Left ventricle myocardium inferior (tissue), 1 donor: ENCODE data around the gene NSD2. TPM values are rescaled to one million over a fixed set of nuclear protein-coding genes. Genes with fewer than 3 reads are reported as not detected.

Experiments
- DNase-seq: peaks from one replicate; pipeline ENCODE4 v3.0.0-alpha.2; 2020
- H3K27ac ChIP-seq: fragments of 200-600 bp; replicated peaks from 2 replicates; pipeline ENCODE4 v1.8.0; 2021
- H3K27me3 ChIP-seq: fragments of 200-600 bp; 2 replicates; pipeline ENCODE4 v1.8.0; 2021; ENCODE audit warnings: low read depth
- H3K36me3 ChIP-seq: fragments of 200-600 bp; 2 replicates; pipeline ENCODE4 v1.8.0; 2021
- H3K4me1 ChIP-seq: fragments of 200-600 bp; 2 replicates; pipeline ENCODE4 v1.8.0; 2021
- H3K4me3 ChIP-seq: fragments of 200-600 bp; 2 replicates; pipeline ENCODE4 v1.8.0; 2021; ENCODE audit warnings: mild to moderate bottlenecking, moderate library complexity
- H3K9me3 ChIP-seq: fragments of 200-600 bp; replicated peaks from 2 replicates; pipeline ENCODE4 v1.8.0; 2021
- intact Hi-C: fragments of 100-400 bp; cut with micrococcal nuclease; formaldehyde crosslinking; loops from one replicate; pipeline ENCODE4 v1.11.0; 2022
- total RNA-seq: library from RNA; stranded (reverse); fragmentation: NEBNext Ultra II Directional; extraction: Animal tissue kit (Norgen Biotek cat#: 25700); gene quantifications from one replicate; pipeline ENCODE4 v1.2.1, GENCODE V29; 2021
- TF ChIP-seq, protein P1 (sequence below): fragments of 200-600 bp; IDR thresholded peaks from 2 replicates; pipeline ENCODE4 v1.8.0; 2021; ENCODE audit warnings: antibody characterized with exemption, mild to moderate bottlenecking, borderline replicate concordance
- donor health status: DM: no; HTN: yes; CAD: no; lungs with severe emphysema.

The NSD2 gene
- total RNA-seq, 1 donor from 2014 or later = 42.5 TPM

DNA sequence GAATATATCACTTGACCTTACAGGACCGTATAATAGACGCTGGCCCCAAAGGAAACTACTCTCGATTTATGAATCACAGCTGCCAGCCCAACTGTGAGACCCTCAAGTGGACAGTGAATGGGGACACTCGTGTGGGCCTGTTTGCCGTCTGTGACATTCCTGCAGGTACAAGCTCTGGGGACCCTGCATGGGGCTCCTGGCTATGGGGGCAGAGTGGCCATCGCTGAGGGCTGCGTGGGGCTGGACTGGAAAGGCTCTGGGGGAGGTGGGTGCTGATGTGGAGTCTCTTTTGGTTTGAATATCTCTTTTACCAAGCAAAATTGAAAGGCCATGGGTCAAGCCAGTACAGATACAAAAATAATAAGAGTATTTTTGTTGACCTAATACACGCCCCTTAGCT, 103.6 kb downstream of the NSD2 start:
- DNase-seq = no peak
- Histone ChIP-seq H3K36me3 (peaks cover 67% of the 10 kb centered on the region), H3K27me3 (no peaks in the 10 kb centered on the region), H3K27ac (no peak overlapping the region), H3K4me3 (no peak overlapping the region), H3K4me1 (no peaks in the 10 kb centered on the region), H3K9me3 (no peaks in the 10 kb centered on the region)
- TF ChIP-seq, protein P1, sequence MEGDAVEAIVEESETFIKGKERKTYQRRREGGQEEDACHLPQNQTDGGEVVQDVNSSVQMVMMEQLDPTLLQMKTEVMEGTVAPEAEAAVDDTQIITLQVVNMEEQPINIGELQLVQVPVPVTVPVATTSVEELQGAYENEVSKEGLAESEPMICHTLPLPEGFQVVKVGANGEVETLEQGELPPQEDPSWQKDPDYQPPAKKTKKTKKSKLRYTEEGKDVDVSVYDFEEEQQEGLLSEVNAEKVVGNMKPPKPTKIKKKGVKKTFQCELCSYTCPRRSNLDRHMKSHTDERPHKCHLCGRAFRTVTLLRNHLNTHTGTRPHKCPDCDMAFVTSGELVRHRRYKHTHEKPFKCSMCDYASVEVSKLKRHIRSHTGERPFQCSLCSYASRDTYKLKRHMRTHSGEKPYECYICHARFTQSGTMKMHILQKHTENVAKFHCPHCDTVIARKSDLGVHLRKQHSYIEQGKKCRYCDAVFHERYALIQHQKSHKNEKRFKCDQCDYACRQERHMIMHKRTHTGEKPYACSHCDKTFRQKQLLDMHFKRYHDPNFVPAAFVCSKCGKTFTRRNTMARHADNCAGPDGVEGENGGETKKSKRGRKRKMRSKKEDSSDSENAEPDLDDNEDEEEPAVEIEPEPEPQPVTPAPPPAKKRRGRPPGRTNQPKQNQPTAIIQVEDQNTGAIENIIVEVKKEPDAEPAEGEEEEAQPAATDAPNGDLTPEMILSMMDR = no peak
- intact Hi-C loops = no loop called here

DNA sequence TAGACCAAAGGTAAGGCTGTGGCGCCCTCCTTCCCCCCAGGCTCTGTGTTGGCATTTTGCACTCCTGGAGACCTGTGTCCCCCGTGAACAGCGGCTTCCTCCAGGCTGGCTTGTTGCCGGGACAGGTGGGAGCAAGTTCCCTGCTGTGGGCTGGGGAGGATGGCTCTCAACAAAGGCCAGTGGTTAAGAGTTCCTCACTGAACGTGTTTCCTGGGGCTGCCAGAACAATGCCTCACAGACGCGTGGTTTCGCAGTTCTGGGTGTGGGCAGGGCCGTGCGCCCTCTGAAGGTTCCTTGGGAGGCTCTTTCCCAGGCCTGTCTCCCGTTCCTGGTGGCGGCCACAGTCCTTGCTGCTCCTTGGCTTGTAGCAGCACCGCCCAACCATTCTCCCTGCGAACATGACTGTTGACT, 104.2 kb downstream of the NSD2 start:
- intact Hi-C loops = no loop called here
- H3K4me1 ChIP-seq = no peaks in the 10 kb centered on the region
- H3K36me3 ChIP-seq = peaks cover 72% of the 10 kb centered on the region

DNA sequence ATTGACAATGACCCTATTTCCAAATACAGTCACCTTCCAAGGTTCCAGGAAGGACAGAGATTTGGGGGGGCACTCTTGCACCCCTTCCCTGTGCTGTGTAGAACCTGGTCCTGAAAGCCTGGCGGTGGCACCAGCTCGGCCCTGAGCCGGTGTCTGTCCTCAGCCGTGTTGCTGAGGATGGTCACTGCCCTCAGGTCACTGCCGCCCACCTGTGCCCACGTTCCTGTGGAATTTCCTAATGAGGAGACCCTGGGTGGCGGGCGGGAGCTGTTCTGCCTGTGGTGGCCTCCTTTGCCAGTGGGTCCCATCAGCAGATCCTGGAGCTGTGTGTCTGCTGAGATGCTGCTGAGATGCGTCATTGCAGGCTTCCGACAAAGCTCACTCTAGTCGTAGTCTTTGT, 104.7 kb downstream of the NSD2 start:
- intact Hi-C loops = no loop called here
- peaks cover 73% of the 10 kb centered on the region for H3K36me3 ChIP-seq
- no peak for DNase-seq
- no peaks in the 10 kb centered on the region for H3K9me3 ChIP-seq
- H3K4me3 ChIP-seq = no peak overlapping the region
- H3K4me1 ChIP-seq = no peaks in the 10 kb centered on the region
- no peaks in the 10 kb centered on the region for H3K27me3 ChIP-seq
- TF ChIP-seq, protein P1 = no peak
- no peak overlapping the region for H3K27ac ChIP-seq

More for the DNA sequence above, 104.2 kb downstream of the NSD2 start:
- DNase-seq = no peak
- H3K27me3 ChIP-seq = no peaks in the 10 kb centered on the region
- H3K9me3 ChIP-seq = no peaks in the 10 kb centered on the region
- TF ChIP-seq, protein P1 = no peak
- no peak overlapping the region for H3K27ac ChIP-seq
- H3K4me3 ChIP-seq = no peak overlapping the region

DNA sequence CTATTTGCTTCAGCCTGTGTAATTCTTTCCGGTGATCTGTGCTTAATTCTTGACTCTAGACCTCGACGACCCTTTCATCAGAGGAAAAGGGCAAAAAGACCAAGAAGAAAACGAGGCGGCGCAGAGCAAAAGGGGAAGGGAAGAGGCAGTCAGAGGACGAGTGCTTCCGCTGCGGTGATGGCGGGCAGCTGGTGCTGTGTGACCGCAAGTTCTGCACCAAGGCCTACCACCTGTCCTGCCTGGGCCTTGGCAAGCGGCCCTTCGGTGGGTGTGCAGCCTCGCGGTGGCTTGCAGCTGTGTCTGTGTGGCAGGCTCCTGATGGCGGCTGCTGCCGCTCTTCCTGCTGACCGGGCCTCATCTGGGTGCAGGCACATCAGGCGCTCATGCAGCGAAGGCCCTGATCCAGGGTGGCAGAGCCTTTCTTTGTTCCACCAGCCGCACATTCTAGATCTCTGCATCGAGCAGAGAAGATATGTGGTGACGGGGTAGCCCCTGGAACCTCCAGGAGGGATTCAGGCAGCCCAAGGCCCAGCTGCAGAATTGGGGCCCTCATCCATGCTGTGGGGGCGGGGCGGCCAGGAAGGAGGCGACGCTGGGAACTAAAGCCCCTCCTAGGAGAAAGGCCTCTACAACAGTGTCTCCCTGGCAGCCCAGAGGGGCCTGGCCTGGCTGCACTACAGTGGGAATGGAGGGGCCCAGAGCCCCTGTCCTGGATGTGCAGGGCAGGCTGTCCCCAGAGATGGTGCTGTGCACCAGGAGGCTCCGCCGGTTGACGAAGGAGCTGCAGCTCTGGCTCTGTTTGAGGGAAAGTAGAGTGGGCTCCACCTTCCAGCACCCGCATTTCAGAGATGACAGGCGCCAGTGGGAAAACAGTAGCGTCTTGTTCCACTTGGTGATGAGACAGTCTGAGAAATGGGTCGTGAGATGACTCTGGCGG, 105.5 kb downstream of the NSD2 start:
- no peaks in the 10 kb centered on the region for H3K27me3 ChIP-seq
- H3K4me1 ChIP-seq = no peaks in the 10 kb centered on the region
- no peak overlapping the region for H3K27ac ChIP-seq
- intact Hi-C loops = no loop called here
- no peaks in the 10 kb centered on the region for H3K9me3 ChIP-seq
- peaks cover 79% of the 10 kb centered on the region for H3K36me3 ChIP-seq
- TF ChIP-seq, protein P1 = no peak
- no peak for DNase-seq
- H3K4me3 ChIP-seq = no peak overlapping the region

DNA sequence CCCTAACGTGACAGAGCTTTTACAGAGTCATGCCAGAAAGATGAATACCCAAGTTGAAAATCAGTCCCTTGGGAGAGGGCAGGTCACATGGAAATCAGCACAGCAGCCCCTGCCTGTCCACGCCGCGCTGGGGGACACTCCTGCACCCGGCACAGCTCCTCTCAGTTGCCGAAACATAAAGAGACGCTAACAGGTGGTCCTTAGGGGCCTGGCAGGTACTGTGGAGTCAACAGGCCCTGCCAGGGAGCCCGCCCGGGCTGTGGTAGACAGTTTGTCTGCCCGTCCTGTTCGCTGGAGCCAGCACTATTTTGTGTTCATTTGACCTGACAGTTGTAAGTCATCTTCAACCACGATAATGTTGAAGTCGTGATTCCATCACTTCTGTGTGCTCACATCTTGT, 107.0 kb downstream of the NSD2 start:
- Histone ChIP-seq H3K9me3 (no peaks in the 10 kb centered on the region), H3K4me1 (peaks cover 12% of the 10 kb centered on the region), H3K4me3 (no peak overlapping the region), H3K36me3 (peaks cover 95% of the 10 kb centered on the region), H3K27ac (no peak overlapping the region), H3K27me3 (no peaks in the 10 kb centered on the region)
- DNase-seq = no peak
- TF ChIP-seq, protein P1 = no peak
- intact Hi-C loops = no loop called here
